ENCODE results near the gene LASP1.
"Not testable (repeated sequence)": the region's sequence is repeated elsewhere in the genome, so short reads cannot be mapped to it uniquely, and the experiment has no call there.

LASP1 gene

GRCh38 chr17:38942696-38943334 is 73.0 kb downstream of the LASP1 start:
- no peak for DNase-seq

- no peak for DNase-seq
Measured at GRCh38 chr17:38943607-38944006, 73.7 kb downstream of the LASP1 start.

GRCh38 chr17:38947189-38947588 is 77.3 kb downstream of the LASP1 start:
- no peak for DNase-seq

GRCh38 chr17:38953800-38954199 is 83.9 kb downstream of the LASP1 start:
- not testable (repeated sequence) for DNase-seq

- DNase-seq, result no peak
Measured at GRCh38 chr17:38958326-38958725, 88.5 kb downstream of the LASP1 start.

GRCh38 chr17:38958756-38959155 is 88.9 kb downstream of the LASP1 start:
- no peak for DNase-seq

GRCh38 chr17:38959508-38959907 is 89.7 kb downstream of the LASP1 start:
- DNase-seq, result no peak

- DNase-seq, result no peak
Measured at GRCh38 chr17:38960402-38960801, 90.5 kb downstream of the LASP1 start.

GRCh38 chr17:38961413-38961812 is 91.6 kb downstream of the LASP1 start:
- DNase-seq, result no peak

GRCh38 chr17:38967290-38967738 is 97.5 kb downstream of the LASP1 start, which contains the start of gene FBXO47:
Gene FBXO47 (minus strand): TSS chr17:38967403. CDS start chr17:38963025, 4,378 bp downstream.
- no peak for DNase-seq

GRCh38 chr17:38969281-38969680 is 99.4 kb downstream of the LASP1 start:
- DNase-seq, result no peak

- DNase-seq, result no peak
Measured at GRCh38 chr17:38970128-38970527, 100.3 kb downstream of the LASP1 start.

GRCh38 chr17:38970804-38971203 is 100.9 kb downstream of the LASP1 start:
- no peak for DNase-seq
